ENCODE data around the gene RBM38.

Gene RBM38

DNA sequence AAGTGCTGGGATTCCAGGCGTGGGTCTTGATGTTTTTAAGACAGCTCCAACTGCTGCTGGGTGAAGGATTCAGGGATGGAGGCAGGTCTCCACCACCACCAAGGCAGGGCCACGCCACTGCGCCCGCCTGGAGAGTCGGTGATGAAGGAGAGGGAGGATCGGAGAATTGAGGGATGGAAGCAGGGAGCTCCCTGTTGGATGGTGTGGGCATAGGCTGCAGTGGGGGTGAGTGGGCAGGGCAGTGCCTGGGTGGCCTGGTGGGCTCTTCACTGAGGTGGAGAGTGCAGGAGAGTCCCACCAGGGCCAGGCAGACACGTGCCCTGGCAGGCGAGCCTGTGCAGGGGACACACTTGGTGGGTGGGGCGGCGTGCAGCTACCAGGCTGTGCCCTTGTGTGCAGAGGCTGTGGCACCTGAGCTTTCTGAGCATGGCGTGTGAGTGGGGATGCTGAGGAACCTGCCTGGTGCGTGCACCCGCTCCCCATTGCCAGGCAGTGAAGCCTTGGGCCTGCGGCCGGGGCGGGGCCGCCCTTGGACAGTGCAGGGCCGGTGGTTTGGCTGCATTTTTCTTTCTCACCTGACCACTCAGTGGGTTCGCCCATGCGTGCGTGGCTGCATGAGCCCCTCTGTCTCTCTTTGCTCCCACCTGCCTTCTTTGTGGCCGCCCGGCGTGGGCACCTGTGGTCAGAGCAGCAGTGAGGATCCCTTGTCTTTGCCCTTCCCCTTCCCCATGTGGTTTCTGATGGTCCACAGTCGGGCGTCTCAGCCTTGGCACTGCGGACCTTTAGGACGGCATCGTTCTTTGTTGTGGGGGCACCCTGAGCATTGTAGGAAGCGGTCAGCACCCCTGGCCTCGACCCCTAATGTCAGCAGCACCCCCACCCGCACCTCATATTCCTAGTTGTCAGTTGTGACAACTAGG is 11.3 kb downstream of the RBM38 start:
- no peak for DNase-seq (ENCODE audit: low read depth in 2 of 2, low spot score in 1 of 2)

DNA sequence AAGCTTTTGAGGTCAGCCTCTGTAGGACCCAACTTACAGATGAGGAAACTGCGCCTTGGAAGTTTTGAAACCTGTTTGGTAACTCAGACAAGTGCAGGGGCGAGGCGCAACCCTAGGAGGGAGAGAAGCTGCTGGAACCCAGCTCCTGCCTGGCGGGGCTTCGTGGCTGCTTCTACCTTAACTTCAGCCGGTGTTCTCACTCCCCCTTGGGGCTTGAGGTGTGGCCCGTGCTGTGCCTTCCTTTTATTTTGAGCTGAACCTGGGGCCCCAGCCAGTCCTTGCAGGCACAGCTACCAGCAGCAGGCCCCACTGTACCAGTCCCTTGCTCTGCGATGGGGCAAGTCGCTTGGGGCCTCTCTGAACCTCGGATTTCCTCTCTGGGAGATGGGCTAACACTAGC is 12.0 kb downstream of the RBM38 start:
- DNase-seq (ENCODE audit: low read depth in 2 of 2, low spot score in 1 of 2), result no peak

DNA sequence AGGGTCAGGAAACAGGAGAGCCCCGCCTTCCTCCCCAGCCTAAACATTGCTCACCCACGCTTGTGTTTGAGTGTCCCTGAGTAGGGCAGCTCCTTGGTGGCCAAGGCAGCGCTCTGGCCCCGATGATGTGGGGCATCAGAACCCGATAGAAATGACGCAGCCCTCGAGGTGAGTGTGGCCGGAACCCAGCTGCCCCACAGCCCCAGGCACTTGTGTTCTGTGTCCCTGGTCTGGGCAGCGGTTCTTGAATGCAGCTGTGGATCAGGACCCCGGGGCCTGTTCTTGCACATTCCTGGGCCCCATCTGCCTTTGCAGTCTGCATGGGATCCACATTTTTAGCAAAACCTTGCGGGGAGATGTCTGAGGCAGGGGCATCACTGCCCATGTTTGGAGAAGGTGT is 12.8 kb downstream of the RBM38 start:
- DNase-seq (ENCODE audit: low read depth in 2 of 2, low spot score in 1 of 2), result no peak

DNA sequence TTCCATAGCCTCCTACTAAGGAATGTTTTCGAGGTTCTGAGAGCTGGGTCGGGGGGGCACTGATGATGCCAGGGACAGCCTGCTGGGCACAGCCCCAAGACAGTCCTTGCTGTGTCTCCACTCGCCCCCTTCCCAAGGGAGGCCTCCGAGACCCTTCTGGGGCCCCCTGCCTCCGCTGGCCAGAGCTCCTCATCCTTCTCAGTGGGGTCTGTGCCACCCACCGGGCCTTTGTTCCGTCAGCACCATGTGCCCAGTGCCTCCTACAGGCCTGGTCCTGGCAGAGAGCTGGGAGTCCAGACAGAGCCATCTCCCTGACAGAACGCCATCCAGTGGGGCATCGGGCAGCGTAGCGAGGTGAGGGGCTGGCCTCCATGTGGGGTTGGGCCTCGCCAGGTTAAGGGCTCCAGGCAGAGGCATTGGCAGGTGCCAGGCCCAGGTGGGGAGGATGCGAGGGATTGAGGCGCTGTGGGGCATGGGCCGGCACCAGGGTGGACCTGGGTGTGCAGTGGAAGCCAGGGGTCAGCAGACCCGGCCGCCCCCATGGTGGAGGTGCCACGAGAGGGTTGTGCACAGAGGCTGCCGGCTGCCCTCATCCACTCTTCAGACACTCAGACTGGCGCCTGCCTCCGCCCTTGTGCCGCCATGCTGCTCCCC is 13.3 kb downstream of the RBM38 start:
- DNase-seq (ENCODE audit: low read depth in 2 of 2, low spot score in 1 of 2), result no peak

DNA sequence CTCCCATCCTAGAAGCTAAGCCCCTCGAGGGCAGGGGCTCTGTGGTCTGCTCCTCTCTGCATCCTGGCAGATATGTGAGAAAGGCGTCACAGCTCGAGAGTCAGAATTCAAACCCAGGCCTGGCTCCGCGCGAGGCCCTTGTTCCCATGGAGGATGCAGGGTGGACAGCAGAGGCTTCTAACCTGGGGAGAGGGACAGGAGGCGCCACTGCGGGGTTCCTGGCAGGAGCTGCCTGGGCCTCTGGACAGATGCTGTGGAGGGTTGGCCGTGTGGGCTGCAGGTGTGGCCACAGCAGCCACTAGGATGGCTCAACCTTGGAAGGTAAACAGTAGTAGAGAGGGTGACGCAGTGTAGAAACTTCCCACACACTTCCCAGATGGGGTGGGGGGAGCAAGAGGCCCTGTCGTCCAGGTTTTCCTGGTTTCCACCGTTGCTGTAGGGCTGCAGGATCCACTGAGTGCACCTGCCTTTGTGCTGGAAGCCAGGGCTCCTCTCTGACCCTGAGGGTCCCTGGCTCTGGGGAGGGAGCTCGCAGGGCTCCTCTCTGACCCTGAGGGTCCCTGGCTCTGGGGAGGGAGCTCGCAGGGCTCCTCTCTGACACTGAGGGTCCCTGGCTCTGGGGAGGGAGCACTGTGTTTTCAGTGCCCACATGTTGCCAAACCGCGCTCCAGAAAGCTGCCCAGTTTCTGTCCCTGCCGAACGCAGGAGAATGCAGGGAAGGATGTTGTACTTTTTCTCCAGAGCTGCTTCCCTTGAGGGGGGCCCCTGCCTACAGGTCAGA is 14.2 kb downstream of the RBM38 start:
- DNase-seq (ENCODE audit: low read depth in 2 of 2, low spot score in 1 of 2), result no peak

DNA sequence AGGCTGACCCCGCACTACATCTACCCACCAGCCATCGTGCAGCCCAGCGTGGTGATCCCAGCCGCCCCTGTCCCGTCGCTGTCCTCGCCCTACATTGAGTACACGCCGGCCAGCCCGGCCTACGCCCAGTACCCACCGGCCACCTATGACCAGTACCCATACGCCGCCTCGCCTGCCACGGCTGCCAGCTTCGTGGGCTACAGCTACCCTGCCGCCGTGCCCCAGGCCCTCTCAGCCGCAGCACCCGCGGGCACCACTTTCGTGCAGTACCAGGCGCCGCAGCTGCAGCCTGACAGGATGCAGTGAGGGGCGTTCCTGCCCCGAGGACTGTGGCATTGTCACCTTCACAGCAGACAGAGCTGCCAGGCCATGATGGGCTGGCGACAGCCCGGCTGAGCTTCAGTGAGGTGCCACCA is 16.4 kb downstream of the RBM38 start:
- no peak for DNase-seq (ENCODE audit: low read depth in 2 of 2, low spot score in 1 of 2)

DNA sequence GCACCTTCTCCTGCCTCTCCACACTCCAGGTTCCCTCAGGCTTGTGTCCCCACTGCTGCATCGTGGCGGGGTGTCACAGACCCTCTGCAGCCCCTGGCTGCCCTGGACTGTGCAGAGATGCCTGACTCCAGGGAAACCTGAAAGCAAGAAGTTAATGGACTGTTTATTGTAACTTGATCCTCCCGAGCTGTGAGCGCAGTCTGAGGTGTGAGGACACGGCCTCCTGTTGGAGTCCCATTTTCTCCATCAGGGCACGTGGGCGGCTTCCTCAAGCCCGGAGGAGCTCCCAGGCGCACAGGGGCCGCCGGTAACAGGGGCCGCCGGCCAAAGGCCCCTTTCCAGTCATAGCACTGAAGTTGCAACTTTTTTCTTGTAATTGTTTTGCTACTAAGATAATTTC is 16.9 kb downstream of the RBM38 start:
- no peak for DNase-seq (ENCODE audit: low read depth in 2 of 2, low spot score in 1 of 2)

DNA sequence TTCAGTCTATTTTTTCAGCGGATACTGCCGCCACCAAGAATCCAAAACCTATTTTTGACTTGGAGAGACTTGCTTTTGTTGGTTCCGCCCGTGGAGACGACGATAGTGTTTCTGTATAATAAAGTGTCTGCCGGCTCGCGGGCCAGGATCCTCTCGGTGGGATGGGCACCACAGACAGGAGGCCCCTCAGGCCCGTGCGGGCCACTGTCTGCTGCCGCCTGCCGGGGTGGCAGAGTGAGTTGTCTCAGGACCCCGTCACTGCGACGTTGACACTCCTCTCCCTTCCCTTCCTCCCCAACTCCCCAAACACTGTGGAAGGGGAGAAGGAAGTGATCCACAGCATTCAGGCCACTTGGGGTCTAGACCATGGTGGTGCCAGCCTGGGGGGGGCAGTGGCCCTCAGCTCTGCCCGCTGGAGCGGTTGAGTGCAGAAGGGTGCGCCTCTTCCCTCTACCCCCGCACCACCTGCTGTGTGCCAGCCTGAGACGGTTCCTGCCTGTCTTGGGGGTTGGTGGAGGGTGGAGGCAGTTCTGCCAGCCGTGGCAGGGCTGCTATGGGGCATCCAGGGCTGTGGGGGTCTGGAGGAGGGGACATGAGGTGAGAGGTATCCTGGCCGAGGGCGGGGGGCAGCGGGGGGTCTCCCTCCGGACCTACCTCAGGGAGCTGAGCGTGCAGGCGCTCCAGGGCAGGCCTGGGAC is 17.5 kb downstream of the RBM38 start:
- DNase-seq (ENCODE audit: low read depth in 2 of 2, low spot score in 1 of 2), result no peak

DNA sequence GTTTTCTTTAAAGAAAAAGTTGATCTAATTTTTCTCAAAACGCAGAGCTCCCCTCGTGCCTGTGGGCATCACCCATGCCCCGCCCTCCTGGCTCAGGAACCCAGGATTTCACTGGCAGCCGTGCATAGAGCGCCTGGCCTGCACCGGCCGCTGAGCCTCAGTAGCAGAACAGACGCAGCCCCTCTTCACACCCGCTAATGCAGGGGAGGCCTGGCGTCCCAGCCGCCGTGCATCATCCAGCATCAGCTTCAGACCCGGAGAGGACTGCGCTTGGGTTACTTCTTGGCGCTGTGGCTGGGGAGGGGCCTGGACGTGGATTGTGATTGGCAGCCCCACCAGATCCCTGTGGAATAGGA is 18.1 kb downstream of the RBM38 start:
- no peak for DNase-seq (ENCODE audit: low read depth in 2 of 2, low spot score in 1 of 2)

DNA sequence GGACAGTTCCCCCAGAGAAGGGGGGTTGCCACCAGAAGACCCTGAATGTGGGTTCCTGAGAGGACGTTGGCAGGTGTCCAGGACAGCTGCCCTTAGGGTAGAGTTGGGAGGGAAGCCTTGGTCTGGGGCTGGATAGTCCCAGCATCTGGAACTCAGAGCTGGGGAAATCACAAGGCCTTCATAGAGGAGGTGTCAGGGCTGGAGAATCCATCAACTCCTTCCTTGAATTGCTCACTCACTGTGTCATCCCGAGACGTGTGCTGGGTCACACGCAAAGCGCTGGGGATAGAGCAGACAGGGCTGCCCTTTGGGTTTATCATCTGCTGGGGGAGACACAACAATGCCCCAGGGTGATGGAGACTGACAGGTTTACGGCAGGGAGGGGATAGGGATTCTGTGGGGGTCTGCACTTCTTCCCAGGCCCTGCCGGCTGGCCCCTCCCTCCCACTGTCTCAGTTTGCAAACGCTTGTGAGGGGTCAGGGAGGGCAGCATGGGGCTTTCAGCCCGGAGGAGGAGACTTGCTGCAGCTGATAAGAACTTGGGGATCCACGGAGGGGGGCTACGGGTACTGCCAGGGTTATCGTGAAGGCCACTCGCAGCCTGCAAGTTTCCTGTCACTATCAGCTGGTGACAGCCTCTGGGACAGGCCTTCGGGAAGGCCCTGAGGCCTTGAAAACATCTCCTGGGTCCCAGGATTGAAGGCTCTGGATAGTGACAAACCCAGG is 18.6 kb downstream of the RBM38 start:
- DNase-seq (ENCODE audit: low read depth in 2 of 2, low spot score in 1 of 2), result no peak

DNA sequence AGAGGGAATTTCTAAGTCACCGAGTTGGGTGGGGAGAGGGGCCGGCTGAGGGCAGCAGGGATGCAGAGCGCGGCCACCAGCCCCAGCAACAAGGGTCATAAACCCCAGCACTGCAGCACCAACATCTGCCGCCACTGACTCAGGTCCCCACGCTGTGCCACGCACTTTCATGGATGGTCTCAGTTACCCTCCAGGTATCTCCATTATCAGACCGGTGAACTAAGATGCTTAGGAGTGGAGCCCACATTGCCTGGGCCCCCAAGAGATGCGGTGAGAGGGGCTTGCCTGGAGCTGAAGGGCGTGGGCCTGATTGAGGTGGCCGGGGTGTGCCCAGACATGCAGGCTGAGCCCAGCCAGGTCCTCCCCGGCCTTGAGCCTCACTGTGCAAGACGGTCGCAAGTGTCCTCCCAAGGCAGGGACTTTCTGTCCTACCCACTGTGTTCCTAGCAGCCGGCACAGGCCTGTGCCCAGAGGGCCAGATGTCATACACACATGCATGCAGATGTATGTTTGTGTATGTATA is 19.3 kb downstream of the RBM38 start:
- no peak for DNase-seq (ENCODE audit: low read depth in 2 of 2, low spot score in 1 of 2)

DNA sequence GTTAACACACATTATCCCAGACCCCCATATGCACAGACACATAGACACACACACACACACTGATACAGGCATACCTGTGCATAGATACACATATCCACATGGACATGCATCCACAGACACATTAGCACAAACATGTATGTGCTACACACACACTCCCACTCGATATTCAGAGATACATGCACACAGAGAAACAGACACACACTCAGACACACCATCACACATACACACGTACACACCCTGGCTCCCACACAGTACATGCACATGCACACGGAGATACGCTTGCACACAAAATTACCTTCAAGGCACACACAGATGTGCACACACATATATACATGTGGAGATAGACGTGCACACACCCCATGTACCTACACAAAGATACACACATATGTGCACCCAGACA is 19.7 kb downstream of the RBM38 start:
- DNase-seq (ENCODE audit: low read depth in 2 of 2, low spot score in 1 of 2), result no peak

DNA sequence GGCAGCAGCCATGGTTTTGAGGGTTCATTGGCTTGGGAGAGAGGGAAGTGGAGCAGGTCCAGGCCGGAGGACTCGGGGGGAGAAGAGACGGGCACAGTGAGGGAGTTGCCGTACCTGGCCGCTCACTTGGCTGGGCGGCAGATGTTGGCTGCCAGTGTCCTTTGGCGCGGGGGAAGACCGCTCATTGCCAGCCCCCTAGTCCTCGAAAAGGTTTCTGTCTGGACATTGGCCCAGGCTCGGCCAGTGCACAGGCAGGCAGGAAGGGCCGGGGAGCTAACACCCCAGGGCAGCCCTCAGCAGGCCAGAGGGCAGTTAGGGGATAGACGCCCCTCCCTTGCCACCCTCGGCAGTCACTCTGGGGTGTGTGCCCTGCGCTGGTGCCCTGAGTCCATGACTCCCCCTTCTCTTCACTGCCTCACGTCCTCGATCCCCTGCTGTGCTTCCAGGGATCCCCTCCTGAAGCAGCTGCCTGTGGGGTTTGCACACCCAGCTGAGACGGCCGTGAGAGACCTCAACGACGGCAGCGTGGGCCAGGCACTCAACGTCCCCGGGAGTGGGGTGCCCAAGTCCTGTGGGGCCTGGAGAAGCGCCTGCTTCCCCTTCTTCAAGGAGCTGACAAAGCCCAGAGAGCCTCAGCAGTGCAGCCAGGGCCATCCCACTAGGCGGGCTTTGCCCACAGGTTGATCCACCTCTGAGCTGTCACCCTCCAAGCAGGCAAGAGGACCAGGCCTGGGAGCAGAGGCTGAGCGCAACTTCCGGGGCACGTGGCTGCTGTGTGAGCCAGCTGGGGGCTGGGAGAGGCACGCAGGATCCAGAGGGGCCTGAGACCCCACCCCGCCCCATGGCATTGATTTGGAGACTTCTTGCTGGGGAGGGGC is 20.4 kb downstream of the RBM38 start:
- DNase-seq (ENCODE audit: low read depth in 2 of 2, low spot score in 1 of 2), result no peak

DNA sequence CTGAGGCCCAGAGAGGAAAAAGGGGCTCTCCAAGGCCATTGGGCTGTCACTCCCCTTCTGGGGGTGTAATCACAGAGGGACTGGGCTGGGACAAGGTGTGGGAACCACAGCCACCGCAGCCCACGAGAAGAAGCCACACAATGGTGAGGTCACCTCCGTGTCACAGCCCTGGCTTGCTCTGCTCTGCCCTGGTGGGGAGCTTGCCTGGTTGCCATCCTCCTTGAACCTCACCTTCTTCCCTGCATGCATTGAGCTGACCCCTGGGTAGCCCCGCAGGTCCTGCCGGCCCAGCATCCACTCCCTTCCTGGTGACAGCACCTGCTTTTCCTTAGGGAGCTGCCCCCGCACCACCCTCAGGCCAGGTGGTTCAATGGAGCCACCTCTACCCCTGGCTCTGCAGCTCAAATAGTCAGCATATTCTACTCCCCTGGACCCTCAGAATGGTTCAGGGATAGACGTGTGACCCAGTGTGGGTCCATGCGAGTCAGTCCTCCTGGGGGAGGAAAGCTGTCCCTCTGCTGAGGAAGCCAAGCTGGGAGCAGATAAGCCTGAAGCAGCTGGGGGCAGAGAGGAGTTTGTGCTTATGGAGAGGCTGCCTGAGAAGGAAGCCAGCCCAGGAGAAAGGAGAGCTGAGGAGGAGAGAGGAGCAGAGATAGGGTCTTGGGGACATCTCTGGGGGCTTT is 21.3 kb downstream of the RBM38 start:
- DNase-seq (ENCODE audit: low read depth in 2 of 2, low spot score in 1 of 2), result no peak

DNA sequence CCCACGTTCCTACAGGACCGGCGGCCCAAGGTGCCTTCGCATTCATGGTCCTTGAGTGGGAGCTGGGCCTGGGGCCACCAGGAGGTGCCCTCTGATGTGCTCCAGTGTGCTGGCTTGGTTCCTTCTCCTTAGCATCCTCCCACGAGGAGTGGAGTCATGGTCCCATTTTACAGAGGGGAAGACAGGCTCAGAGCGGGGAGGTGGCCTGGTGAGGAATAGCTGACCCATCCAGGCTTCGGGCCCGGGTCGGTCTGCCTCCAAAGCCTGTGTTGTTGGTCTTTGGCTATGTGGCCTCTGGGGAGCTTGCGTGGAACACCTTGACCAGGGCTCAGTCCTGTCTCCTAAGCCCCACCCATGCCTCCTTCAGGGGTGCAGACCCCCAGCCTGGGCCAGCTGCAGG is 22.8 kb downstream of the RBM38 start:
- DNase-seq (ENCODE audit: low read depth in 2 of 2, low spot score in 1 of 2), result no peak

DNA sequence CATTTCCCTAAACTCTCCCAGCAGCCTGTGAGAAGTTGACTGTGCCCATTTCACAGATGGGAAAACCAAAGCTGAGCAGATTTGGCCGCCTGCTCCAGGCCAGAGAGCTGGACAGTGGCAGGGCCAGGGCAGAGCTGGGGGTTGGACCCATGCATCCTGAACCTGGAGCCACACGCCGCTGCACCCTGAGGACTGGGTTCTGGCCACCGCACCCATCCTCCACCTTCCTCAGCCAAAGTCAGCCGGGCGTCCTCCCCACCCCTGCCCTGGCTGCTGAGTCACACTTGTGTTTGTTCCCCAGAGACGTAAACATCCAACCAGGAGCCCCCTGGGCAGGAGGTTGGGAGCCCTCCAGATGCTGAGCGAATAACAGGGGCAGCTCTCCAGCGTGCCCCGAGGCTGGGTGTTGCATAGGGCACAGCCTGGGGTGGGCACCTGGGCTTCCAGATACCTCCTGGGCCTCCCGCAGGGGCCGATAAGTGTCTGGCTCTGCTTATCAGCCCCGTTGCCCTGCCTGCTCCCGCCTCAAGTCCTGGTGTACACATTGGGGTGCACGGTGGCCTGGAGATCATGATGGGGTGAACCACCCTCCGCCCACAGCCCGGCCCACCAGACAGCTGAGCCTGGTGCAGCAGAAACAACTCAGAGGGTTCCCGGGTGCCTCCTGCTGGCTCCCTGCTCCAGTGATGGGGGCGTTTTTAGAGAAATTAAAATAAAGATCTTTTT is 23.8 kb downstream of the RBM38 start:
- DNase-seq (ENCODE audit: low read depth in 2 of 2, low spot score in 1 of 2), result no peak

DNA sequence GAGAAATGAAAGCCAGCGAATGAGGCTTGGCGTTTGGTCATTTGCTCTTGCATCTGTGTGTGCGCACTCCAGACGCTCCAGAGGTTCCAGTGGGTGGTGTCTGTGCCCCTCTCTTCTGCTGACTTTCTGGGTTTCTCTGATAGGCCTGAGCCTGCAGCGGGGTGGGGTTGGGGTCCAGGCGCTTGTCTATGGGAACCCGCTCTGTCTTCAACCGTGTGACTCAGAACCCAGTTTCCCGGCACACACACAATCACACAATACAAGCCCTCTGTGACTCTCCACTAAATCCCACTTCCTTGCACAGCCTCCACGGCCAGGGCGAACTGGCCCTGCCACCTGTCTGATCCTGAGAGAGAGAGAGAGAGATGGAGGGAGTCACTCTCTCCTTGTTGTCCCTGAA is 24.6 kb downstream of the RBM38 start:
- DNase-seq (ENCODE audit: low read depth in 2 of 2, low spot score in 1 of 2), result no peak

DNA sequence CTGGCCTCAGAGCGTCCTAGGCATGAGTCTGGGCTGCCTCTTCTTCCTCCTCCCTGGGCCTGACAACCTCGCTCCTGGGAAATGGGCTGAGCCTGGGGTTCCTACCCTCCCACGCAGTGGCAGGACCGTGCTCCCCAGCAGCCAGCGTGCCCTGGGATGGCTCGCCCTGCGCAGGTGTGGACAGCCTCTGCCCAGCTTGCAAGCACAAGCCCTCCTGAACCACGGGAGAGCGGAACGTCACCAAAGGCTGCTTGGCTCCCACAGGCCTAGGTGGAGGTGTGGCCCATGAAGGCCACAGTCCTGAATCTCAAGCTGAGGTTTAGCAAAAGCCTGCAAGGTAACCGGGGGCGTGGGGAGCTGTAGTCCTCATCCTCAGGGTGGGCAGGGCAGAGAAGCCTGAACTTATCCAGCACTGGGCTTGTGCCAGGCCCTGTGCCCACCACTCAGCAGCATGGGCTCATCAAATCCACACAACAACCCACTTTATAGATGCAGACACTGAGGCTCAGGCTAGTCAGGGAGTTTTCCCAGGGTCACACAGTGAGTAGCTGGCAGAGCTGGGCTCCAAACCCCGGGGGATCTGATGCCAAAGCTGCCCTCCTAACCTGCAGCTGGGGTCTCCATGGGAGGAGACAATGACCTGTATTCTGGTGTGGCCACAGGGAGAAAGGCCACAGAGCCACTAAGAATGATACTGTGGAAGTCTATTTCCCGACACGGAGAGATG is 25.3 kb downstream of the RBM38 start:
- DNase-seq (ENCODE audit: low read depth in 2 of 2, low spot score in 1 of 2), result no peak
